ENCODE results near the gene SMCO3.

GRCh38 chr12:14845350-14845750 lies 31.4 kb upstream of the SMCO3 start:
- TF ChIP-seq CTCF (IDR thresholded peaks at IDR 0.05 in 8 of 11, conservative IDR thresholded peaks at IDR 0.05 in 3 of 11) (peak; percentile 50 to 93 (median 83)), POLR2AphosphoS5 (IDR thresholded peaks at IDR 0.05) (no peak), POLR2A (IDR thresholded peaks at IDR 0.05) (no peak)
